HS-27A (cell line): ENCODE measurements around the gene UCK2.

ENCODE experiments used
- DNase-seq: peaks from one replicate; pipeline ENCODE4 v3.0.0-alpha.2; 2012; ENCODE audit warnings: low read depth, missing footprints

UCK2 gene

GRCh38 chr1:165938844-165939243 is 111.4 kb downstream of the UCK2 start:
- no peak for DNase-seq

GRCh38 chr1:165941531-165941930 is 114.1 kb downstream of the UCK2 start:
- DNase-seq = no peak

GRCh38 chr1:165942062-165942461 is 114.6 kb downstream of the UCK2 start:
- no peak for DNase-seq

GRCh38 chr1:165942927-165943597 is 115.6 kb downstream of the UCK2 start:
- no peak for DNase-seq

GRCh38 chr1:165945911-165946310 is 118.5 kb downstream of the UCK2 start:
- DNase-seq = no peak

- DNase-seq = no peak
These were observed 120.5 kb downstream of the UCK2 start for GRCh38 chr1:165947797-165948455.

- DNase-seq = no peak
These were observed 122.1 kb downstream of the UCK2 start for GRCh38 chr1:165949335-165950130.

- no peak for DNase-seq
These were observed 127.5 kb downstream of the UCK2 start for GRCh38 chr1:165954940-165955339.

- DNase-seq = no peak
These were observed 130.9 kb downstream of the UCK2 start for GRCh38 chr1:165958306-165958705.

GRCh38 chr1:165960136-165960535 is 132.7 kb downstream of the UCK2 start:
- no peak for DNase-seq

- no peak for DNase-seq
These were observed 133.5 kb downstream of the UCK2 start for GRCh38 chr1:165960881-165961280.
